GM06990 (cell line): Measurements from ENCODE around the gene COL4A1.

Experiments used
- DNase-seq: peaks from one replicate; pipeline ENCODE4 v3.0.0-alpha.2; 2011; ENCODE audit not compliant: insufficient read length; ENCODE audit errors: extremely low read depth
- H3K27me3 ChIP-seq: replicated peaks from 2 replicates; pipeline ENCODE4 v1.6.0; 2011; ENCODE audit warnings: low read length; ENCODE audit not compliant: control insufficient read depth, insufficient read depth
- H3K36me3 ChIP-seq: 2 replicates; pipeline ENCODE4 v1.5.1; 2011; ENCODE audit warnings: low read length; ENCODE audit not compliant: control insufficient read depth, insufficient read depth
- H3K4me3 ChIP-seq: replicated peaks from 2 replicates; pipeline ENCODE4 v1.5.1; 2011; ENCODE audit warnings: low read depth, mild to moderate bottlenecking, control low read depth, low read length
- CTCF ChIP-seq: IDR thresholded peaks from 2 replicates; pipeline ENCODE4 v1.5.1; 2011; ENCODE audit warnings: low read length, control low read depth, mild to moderate bottlenecking, inconsistent platforms; ENCODE audit not compliant: insufficient read depth, poor library complexity, severe bottlenecking

Gene COL4A1

GRCh38 chr13:110294622-110295021 is 12.3 kb downstream of the COL4A1 start:
- no peaks in the 10 kb centered on the region for H3K36me3 ChIP-seq
- no peak for DNase-seq
- H3K27me3 ChIP-seq, result peaks cover 1% of the 10 kb centered on the region; the same call in 1 of the 2 replicates
- no peak overlapping the region for H3K4me3 ChIP-seq
- no peak for TF ChIP-seq CTCF

GRCh38 chr13:110294146-110294545 is 12.8 kb downstream of the COL4A1 start:
- Histone ChIP-seq H3K27me3 (peaks cover 1% of the 10 kb centered on the region; the same call in 1 of the 2 replicates), H3K4me3 (no peak overlapping the region), H3K36me3 (no peaks in the 10 kb centered on the region)
- no peak for DNase-seq
- TF ChIP-seq CTCF, result no peak

- H3K27me3 ChIP-seq, result peaks cover 1% of the 10 kb centered on the region; the same call in 1 of the 2 replicates
- H3K36me3 ChIP-seq, result no peaks in the 10 kb centered on the region
- no peak overlapping the region for H3K4me3 ChIP-seq
- no peak for TF ChIP-seq CTCF
- no peak for DNase-seq
Measured at GRCh38 chr13:110293649-110294048, 13.3 kb downstream of the COL4A1 start.

- DNase-seq, result no peak
Measured at GRCh38 chr13:110293037-110293436, 13.9 kb downstream of the COL4A1 start.

GRCh38 chr13:110291286-110291685 is 15.7 kb downstream of the COL4A1 start:
- TF ChIP-seq CTCF, result no peak
- Histone ChIP-seq H3K4me3 (no peak overlapping the region), H3K36me3 (no peaks in the 10 kb centered on the region), H3K27me3 (peaks cover 1% of the 10 kb centered on the region)
- no peak for DNase-seq

More at GRCh38 chr13:110293037-110293436, 13.9 kb downstream of the COL4A1 start:
- Histone ChIP-seq H3K27me3 (peaks cover 1% of the 10 kb centered on the region; the same call in 1 of the 2 replicates), H3K36me3 (no peaks in the 10 kb centered on the region), H3K4me3 (no peak overlapping the region)
- no peak for TF ChIP-seq CTCF

- TF ChIP-seq CTCF, result no peak
- Histone ChIP-seq H3K36me3 (no peaks in the 10 kb centered on the region), H3K27me3 (peaks cover under 1% of the 10 kb centered on the region), H3K4me3 (no peak overlapping the region)
- no peak for DNase-seq
Measured at GRCh38 chr13:110290826-110291225, 16.1 kb downstream of the COL4A1 start.
